Measurements from ENCODE around the gene SMARCC1. TPM values are rescaled to one million over a fixed set of nuclear protein-coding genes. Genes with fewer than 3 reads are reported as not detected.
A peak's percentile ranks its signal among the peaks of the same experiment; 100 is the strongest.

Gene SMARCC1
- total RNA-seq, 2 experiments from 2014 or later: 74.2 to 76.2 TPM

- no peak overlapping the region for H3K4me3 ChIP-seq (ENCODE audit: low read length)
- CTCF ChIA-PET: no interaction called here
- ATAC-seq (ENCODE audit: poor library complexity): no peak
- POLR2A ChIA-PET: no interaction called here
- Mint-ChIP-seq H3K27me3 (no peaks in the 10 kb centered on the region), H3K4me1 (ENCODE audit: low read depth) (no peaks in the 10 kb centered on the region), H3K36me3 (ENCODE audit: low read depth) (peaks cover 83% of the 10 kb centered on the region), H3K27ac (no peak overlapping the region), H3K4me3 (no peak overlapping the region), H3K9me3 (no peaks in the 10 kb centered on the region)
- H3K27me3 ChIP-seq (ENCODE audit: control insufficient read depth in 1 of 2, insufficient read depth in 2 of 2, low read length in 2 of 2): no peaks in the 10 kb centered on the region
- intact Hi-C loops (cut with DNase I, micrococcal nuclease): no loop called here
- DNase-seq: no peak
- H3K36me3 ChIP-seq (ENCODE audit: insufficient read depth, low read length): peaks cover 70% of the 10 kb centered on the region
- H3K9me3 ChIP-seq (ENCODE audit: control insufficient read depth in 1 of 2, insufficient read depth in 1 of 2, low read length in 2 of 2): no peaks in the 10 kb centered on the region
- H3K4me1 ChIP-seq (ENCODE audit: insufficient read depth, low read length): no peaks in the 10 kb centered on the region
- no peak overlapping the region for H3K27ac ChIP-seq (ENCODE audit: low read depth in 1 of 2, low read length in 2 of 2)
- TF ChIP-seq CTCF (IDR thresholded peaks at IDR 0.05): no peak
These were observed 151.9 kb downstream of the SMARCC1 start for GRCh38 chr3:47629770-47630169.

- H3K9me3 ChIP-seq (ENCODE audit: control insufficient read depth in 1 of 2, insufficient read depth in 1 of 2, low read length in 2 of 2): no peaks in the 10 kb centered on the region
- H3K36me3 ChIP-seq (ENCODE audit: insufficient read depth, low read length): peaks cover 61% of the 10 kb centered on the region
- CTCF ChIA-PET: interaction anchor here (0.7 kb wide), 1 partner anchor 103 kb away, joined by 5 read pairs; no protein-coding TSS in a partner anchor
- H3K4me3 Mint-ChIP-seq: no peak overlapping the region
- no peak overlapping the region for H3K4me3 ChIP-seq (ENCODE audit: low read length)
- ATAC-seq (ENCODE audit: poor library complexity) (no peak), DNase-seq (no peak)
- intact Hi-C loops (cut with DNase I, micrococcal nuclease): no loop called here
- H3K36me3 Mint-ChIP-seq (ENCODE audit: low read depth): peaks cover 83% of the 10 kb centered on the region
- H3K27me3 ChIP-seq (ENCODE audit: control insufficient read depth in 1 of 2, insufficient read depth in 2 of 2, low read length in 2 of 2): no peaks in the 10 kb centered on the region
- H3K9me3 Mint-ChIP-seq: no peaks in the 10 kb centered on the region
- no peak overlapping the region for H3K27ac Mint-ChIP-seq
- no peaks in the 10 kb centered on the region for H3K4me1 ChIP-seq (ENCODE audit: insufficient read depth, low read length)
- no peaks in the 10 kb centered on the region for H3K27me3 Mint-ChIP-seq
- POLR2A ChIA-PET: interaction anchor here (0.7 kb wide), 1 partner anchor 201 kb away, joined by 3 read pairs; no protein-coding TSS in a partner anchor
- H3K4me1 Mint-ChIP-seq (ENCODE audit: low read depth): no peaks in the 10 kb centered on the region
- no peak for TF ChIP-seq CTCF (IDR thresholded peaks at IDR 0.05)
- no peak overlapping the region for H3K27ac ChIP-seq (ENCODE audit: low read depth in 1 of 2, low read length in 2 of 2)
These were observed 153.3 kb downstream of the SMARCC1 start for GRCh38 chr3:47628426-47628825.

- peaks cover 78% of the 10 kb centered on the region for H3K36me3 Mint-ChIP-seq (ENCODE audit: low read depth)
- Histone ChIP-seq H3K4me3 (ENCODE audit: low read length) (no peak overlapping the region), H3K27ac (ENCODE audit: low read depth in 1 of 2, low read length in 2 of 2) (no peak overlapping the region), H3K27me3 (ENCODE audit: control insufficient read depth in 1 of 2, insufficient read depth in 2 of 2, low read length in 2 of 2) (no peaks in the 10 kb centered on the region), H3K4me1 (ENCODE audit: insufficient read depth, low read length) (no peaks in the 10 kb centered on the region), H3K9me3 (ENCODE audit: control insufficient read depth in 1 of 2, insufficient read depth in 1 of 2, low read length in 2 of 2) (no peaks in the 10 kb centered on the region), H3K36me3 (ENCODE audit: insufficient read depth, low read length) (peaks cover 71% of the 10 kb centered on the region)
- no peak overlapping the region for H3K4me3 Mint-ChIP-seq
- H3K9me3 Mint-ChIP-seq: no peaks in the 10 kb centered on the region
- DNase-seq: no peak
- peak overlapping the region; percentile 72 for H3K27ac Mint-ChIP-seq
- no peaks in the 10 kb centered on the region for H3K27me3 Mint-ChIP-seq
- H3K4me1 Mint-ChIP-seq (ENCODE audit: low read depth): no peaks in the 10 kb centered on the region
- TF ChIP-seq CTCF (IDR thresholded peaks at IDR 0.05): no peak
- ATAC-seq (ENCODE audit: poor library complexity): no peak
- ChIA-PET POLR2A (interaction anchor here (0.7 kb wide), 2 partner anchors 92 to 407 kb away, joined by 3 to 5 read pairs; no protein-coding TSS in a partner anchor), CTCF (interaction anchor here (0.7 to 0.9 kb wide), 2 partner anchors 32 to 52 kb away, joined by 3 to 5 read pairs; no protein-coding TSS in a partner anchor)
- intact Hi-C loops (cut with DNase I, micrococcal nuclease): no loop called here
These were observed 158.8 kb downstream of the SMARCC1 start for GRCh38 chr3:47622671-47623461.
